ENCODE measurements around the gene THYN1.
A peak's percentile ranks its signal among the peaks of the same experiment; 100 is the strongest.

Gene THYN1

DNA sequence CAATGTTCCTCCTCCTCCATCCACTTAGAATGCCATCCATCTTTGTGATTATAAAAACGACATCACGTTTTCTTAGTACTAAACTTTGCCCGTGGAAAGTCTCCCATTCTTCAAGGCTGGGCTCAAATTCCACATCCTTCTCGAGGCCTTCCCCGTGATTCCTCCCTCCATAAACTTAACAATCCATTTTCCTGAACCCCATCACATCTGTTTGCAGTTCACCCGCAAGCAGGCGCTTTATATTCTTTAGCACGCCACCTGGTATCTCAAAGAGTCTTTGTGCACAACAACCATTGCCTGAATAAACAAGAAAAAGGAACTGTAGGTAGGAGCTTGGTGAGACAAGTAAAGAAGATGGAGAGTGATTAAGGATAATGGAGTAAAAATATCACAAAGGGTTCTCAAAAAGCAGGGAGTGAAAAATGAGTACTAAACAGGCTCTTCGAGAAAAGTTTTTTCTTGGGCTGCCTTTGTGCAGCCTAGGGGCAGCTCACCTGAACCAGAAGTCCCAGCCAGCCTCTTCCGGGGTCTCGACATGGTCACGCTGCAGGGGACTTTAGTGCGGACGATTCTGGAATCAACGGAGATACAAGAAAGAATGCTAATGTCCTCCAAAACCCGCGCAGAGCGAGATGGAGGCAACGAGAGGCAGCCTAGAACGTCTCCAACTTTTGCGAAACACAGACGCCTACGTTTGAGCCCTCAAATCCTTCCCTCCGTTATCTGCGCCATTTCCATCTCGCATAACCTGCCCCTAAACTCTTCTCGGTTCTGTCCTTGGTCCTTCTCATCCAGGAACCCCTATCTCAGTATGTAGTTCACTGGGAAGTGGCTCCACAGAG, 585 bp downstream of the THYN1 start:
- H3K36me3 Mint-ChIP-seq (ENCODE audit: insufficient read depth) = peaks cover 29% of the 10 kb centered on the region
- no peaks in the 10 kb centered on the region for H3K9me3 Mint-ChIP-seq
- no peaks in the 10 kb centered on the region for H3K27me3 Mint-ChIP-seq
- peak overlapping the region; percentile 97 for H3K4me3 Mint-ChIP-seq
- peak; percentile 12 for ATAC-seq (replicated peaks; ENCODE audit: extremely low read depth, poor library complexity, severe bottlenecking)
- no peak for DNase-seq (ENCODE audit: low spot score in 2 of 2)
- H3K4me1 Mint-ChIP-seq = peaks cover 37% of the 10 kb centered on the region
- peak overlapping the region; percentile 10 for H3K27ac Mint-ChIP-seq (ENCODE audit: low read depth)

DNA sequence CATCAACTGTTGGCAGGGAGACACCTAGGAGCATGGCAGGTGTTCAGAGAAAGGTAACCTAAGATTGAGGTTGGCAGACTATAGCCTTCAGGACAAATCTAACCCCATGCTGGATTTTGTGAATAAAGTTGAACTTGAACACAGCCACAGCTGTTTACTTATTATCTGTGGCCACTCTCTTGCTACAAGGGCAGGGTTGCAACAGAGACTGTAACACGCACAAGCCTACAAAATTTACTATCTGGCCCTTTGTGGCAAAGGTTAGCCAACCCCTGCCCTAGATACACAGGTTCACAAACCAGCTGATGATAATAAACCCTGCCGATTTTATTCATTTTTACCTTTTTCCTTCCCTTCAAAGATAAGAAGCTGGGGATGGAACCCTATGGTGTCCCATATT, 2.5 kb downstream of the THYN1 start:
- Mint-ChIP-seq H3K4me3 (no peak overlapping the region), H3K9me3 (no peaks in the 10 kb centered on the region), H3K27ac (ENCODE audit: low read depth) (no peak overlapping the region), H3K36me3 (ENCODE audit: insufficient read depth) (peaks cover 31% of the 10 kb centered on the region), H3K4me1 (peaks cover 37% of the 10 kb centered on the region), H3K27me3 (no peaks in the 10 kb centered on the region)
- ATAC-seq (replicated peaks; ENCODE audit: extremely low read depth, poor library complexity, severe bottlenecking) = no peak
- DNase-seq (ENCODE audit: low spot score in 2 of 2) = no peak

DNA sequence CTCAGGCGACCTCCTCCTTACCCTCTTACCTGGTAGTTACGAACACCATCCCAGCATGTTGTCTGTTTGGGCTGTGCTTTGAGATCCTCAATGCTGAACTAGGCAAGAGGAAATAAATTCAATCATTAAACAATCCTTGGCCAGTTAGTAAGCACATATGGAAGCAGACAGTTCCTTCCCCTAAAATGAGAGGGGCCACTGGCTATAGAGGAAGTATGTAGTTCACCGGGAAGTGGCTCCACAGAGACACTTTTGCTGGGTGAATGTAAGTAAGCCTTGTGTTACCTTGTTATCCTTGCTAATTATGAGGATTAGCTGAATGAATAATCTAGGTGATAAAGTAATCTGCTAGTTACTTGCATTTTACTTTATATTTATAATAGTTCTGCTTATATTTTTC, 2.9 kb downstream of the THYN1 start:
- no peak overlapping the region for H3K27ac Mint-ChIP-seq (ENCODE audit: low read depth)
- peaks cover 31% of the 10 kb centered on the region for H3K36me3 Mint-ChIP-seq (ENCODE audit: insufficient read depth)
- H3K9me3 Mint-ChIP-seq = no peaks in the 10 kb centered on the region
- H3K4me1 Mint-ChIP-seq = peaks cover 37% of the 10 kb centered on the region
- H3K4me3 Mint-ChIP-seq = no peak overlapping the region
- no peak for ATAC-seq (replicated peaks; ENCODE audit: extremely low read depth, poor library complexity, severe bottlenecking)
- no peaks in the 10 kb centered on the region for H3K27me3 Mint-ChIP-seq
- no peak for DNase-seq (ENCODE audit: low spot score in 2 of 2)

DNA sequence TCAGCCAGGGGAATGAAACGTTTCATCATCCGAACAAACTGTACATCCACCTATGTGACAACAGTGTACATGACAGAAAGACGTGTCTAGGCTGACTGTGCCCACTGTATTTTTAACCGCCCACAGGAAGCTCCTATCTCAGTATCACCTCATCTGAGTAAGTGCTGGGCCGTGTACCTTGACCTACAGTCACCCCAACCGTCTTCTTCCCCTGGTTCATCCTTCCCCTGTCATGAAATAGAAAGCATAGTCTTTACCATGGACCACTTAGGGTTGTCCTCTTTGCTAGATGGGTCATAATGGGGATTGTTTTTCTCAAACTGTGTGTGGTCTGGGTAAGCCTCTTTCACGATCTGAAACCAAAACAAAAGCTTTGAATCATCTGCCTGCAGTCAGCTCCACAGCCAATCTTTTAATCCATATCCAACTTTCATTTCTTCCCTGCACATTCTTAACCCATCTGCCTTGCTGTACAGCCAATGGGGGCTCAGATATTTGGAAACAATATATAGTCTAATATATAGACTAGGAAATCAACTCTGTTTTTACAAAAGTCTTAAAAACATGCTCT, 4.2 kb downstream of the THYN1 start:
- H3K27ac Mint-ChIP-seq (ENCODE audit: low read depth) = no peak overlapping the region
- no peaks in the 10 kb centered on the region for H3K27me3 Mint-ChIP-seq
- H3K4me1 Mint-ChIP-seq = peaks cover 28% of the 10 kb centered on the region
- DNase-seq (ENCODE audit: low spot score in 2 of 2) = no peak
- ATAC-seq (replicated peaks; ENCODE audit: extremely low read depth, poor library complexity, severe bottlenecking) = no peak
- H3K4me3 Mint-ChIP-seq = no peak overlapping the region
- H3K36me3 Mint-ChIP-seq (ENCODE audit: insufficient read depth) = peaks cover 31% of the 10 kb centered on the region
- no peaks in the 10 kb centered on the region for H3K9me3 Mint-ChIP-seq

DNA sequence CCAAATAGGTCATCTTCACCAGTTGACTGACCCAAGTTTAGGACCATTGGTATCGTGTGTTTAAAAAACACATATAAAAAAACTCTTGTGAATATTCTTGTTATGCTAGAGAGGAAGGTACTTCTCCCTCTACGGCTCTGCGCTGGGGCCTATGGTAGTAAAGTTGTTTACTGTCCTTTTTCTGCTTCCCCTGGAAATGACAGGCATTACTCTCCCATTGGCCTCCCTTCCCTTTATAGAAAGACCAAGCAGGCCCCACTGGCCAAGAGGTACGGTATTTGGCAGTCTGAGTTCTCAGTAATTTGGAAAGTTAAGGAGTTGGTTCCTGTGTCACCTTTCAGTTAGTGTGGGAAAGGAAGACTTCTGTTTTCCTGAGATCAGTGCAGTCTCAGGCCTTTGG, 6.5 kb downstream of the THYN1 start:
- DNase-seq (ENCODE audit: low spot score in 2 of 2) (no peak), ATAC-seq (replicated peaks; ENCODE audit: extremely low read depth, poor library complexity, severe bottlenecking) (no peak)
- Mint-ChIP-seq H3K4me1 (peaks cover 6% of the 10 kb centered on the region), H3K27me3 (no peaks in the 10 kb centered on the region), H3K36me3 (ENCODE audit: insufficient read depth) (peaks cover 31% of the 10 kb centered on the region), H3K27ac (ENCODE audit: low read depth) (no peak overlapping the region), H3K4me3 (no peak overlapping the region), H3K9me3 (no peaks in the 10 kb centered on the region)

DNA sequence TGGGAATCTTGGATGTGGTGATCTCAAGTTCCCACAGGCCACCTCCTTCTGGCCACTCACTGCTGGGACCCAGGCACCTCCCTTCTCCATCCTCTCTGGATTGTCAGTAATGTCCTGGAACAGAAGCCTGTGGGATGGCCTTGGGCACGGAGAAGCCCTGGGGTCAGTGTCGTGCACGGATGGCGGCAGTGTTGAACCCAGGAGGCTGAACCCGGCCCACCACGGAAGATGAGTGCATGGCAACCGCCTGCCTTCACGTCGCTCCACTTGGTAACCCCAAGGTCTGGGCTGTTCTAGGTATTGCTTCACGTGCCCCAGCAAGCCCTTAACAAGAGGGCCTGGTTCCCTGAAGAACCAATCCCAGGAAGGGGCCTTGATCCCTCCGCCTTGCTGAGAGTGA, 7.1 kb downstream of the THYN1 start:
- Mint-ChIP-seq H3K4me3 (no peak overlapping the region), H3K4me1 (peaks cover 5% of the 10 kb centered on the region), H3K27ac (ENCODE audit: low read depth) (no peak overlapping the region), H3K36me3 (ENCODE audit: insufficient read depth) (peaks cover 31% of the 10 kb centered on the region), H3K9me3 (no peaks in the 10 kb centered on the region), H3K27me3 (no peaks in the 10 kb centered on the region)
- ATAC-seq (replicated peaks; ENCODE audit: extremely low read depth, poor library complexity, severe bottlenecking) (no peak), DNase-seq (ENCODE audit: low spot score in 2 of 2) (no peak)

DNA sequence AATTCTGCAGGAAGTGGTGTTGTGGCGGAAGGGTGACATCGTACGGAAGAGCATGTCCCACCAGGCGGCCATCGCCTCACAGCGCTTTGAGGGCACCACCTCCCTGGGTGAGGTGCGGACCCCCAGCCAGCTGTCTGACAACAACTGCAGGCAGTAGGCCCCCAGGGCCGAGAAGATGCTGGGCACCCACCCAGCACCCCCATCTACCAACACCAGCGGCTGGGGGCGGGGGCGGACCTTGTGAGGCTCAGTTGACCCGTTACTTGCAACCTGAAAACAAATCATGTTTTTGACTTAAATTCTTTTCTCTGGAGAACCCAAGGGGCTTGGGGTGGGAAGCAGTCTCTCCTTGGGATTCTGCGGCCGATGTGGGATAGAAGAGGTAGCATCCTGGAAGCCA, 7.7 kb downstream of the THYN1 start:
- H3K4me1 Mint-ChIP-seq = peaks cover 5% of the 10 kb centered on the region
- H3K36me3 Mint-ChIP-seq (ENCODE audit: insufficient read depth) = peaks cover 34% of the 10 kb centered on the region
- H3K4me3 Mint-ChIP-seq = no peak overlapping the region
- no peak for DNase-seq (ENCODE audit: low spot score in 2 of 2)
- no peaks in the 10 kb centered on the region for H3K9me3 Mint-ChIP-seq
- no peaks in the 10 kb centered on the region for H3K27me3 Mint-ChIP-seq
- no peak for ATAC-seq (replicated peaks; ENCODE audit: extremely low read depth, poor library complexity, severe bottlenecking)
- no peak overlapping the region for H3K27ac Mint-ChIP-seq (ENCODE audit: low read depth)

DNA sequence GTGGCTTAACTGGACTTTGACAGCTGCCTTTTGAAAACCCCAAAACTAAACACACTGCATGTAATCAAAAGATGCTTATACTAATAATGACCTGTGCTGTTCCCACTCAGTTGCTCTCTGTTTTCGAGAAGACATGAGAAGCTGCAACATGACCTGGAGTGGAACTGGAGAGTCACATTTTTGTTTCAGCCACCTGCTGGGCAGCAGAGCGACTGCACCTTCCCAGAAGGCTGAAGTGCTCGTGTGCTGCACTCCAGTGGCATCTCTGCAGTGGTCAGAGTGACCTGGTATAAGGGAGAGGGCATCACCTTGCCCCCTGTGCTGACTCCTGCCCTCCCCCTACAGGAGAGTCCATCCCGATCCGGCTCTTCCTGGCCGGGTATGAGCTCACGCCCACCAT, 8.6 kb downstream of the THYN1 start:
- Mint-ChIP-seq H3K27ac (ENCODE audit: low read depth) (no peak overlapping the region), H3K4me3 (no peak overlapping the region), H3K36me3 (ENCODE audit: insufficient read depth) (peaks cover 34% of the 10 kb centered on the region), H3K27me3 (no peaks in the 10 kb centered on the region), H3K9me3 (no peaks in the 10 kb centered on the region), H3K4me1 (peaks cover 5% of the 10 kb centered on the region)
- ATAC-seq (replicated peaks; ENCODE audit: extremely low read depth, poor library complexity, severe bottlenecking) (peak; percentile 19), DNase-seq (ENCODE audit: low spot score in 2 of 2) (no peak)

DNA sequence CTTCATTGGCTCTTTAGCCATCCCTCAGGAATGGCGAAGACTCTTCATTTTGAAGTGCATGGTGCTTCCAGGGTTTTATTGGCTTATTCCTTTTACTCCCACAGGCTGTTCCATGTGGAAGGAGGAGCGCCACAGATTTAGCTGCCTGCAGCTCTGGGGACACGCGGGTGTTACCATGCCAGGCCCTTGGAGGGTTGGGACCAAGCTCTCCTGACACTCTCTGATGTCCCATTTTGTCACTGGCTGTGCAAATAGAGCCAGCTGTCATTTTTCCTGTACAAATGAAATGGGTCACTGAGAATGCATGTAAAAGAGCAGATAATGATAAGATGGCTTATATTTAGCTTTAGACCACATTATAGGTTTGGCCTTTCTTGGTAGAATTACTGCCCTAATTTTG, 9.2 kb downstream of the THYN1 start:
- Mint-ChIP-seq H3K36me3 (ENCODE audit: insufficient read depth) (peaks cover 28% of the 10 kb centered on the region), H3K4me3 (no peak overlapping the region), H3K4me1 (peaks cover under 1% of the 10 kb centered on the region), H3K27ac (ENCODE audit: low read depth) (no peak overlapping the region), H3K9me3 (no peaks in the 10 kb centered on the region), H3K27me3 (no peaks in the 10 kb centered on the region)
- ATAC-seq (replicated peaks; ENCODE audit: extremely low read depth, poor library complexity, severe bottlenecking) (no peak), DNase-seq (ENCODE audit: low spot score in 2 of 2) (no peak)

DNA sequence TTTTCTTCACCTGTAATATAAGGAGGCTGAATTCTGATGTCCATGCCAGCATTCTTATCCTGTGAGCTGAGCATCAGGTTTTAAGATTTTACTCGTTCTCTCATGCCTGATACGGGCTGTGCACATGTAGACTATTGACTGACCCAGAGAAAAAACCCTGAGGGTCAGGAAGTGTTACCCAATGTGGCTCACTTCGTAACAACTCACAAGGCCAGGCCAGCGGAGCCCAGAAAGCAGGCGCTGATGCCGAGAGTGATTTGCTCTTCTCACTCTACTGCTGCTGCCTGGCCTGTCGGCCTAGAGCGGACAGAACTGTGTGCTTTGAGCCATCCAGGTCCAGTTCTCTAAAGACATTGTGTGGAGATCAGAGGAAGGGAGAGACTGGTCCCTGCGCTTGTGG, 10.8 kb downstream of the THYN1 start:
- no peak for ATAC-seq (replicated peaks; ENCODE audit: extremely low read depth, poor library complexity, severe bottlenecking)
- H3K4me3 Mint-ChIP-seq = no peak overlapping the region
- no peaks in the 10 kb centered on the region for H3K4me1 Mint-ChIP-seq
- peak overlapping the region; percentile 26 for H3K27ac Mint-ChIP-seq (ENCODE audit: low read depth)
- no peaks in the 10 kb centered on the region for H3K9me3 Mint-ChIP-seq
- H3K36me3 Mint-ChIP-seq (ENCODE audit: insufficient read depth) = peaks cover 24% of the 10 kb centered on the region
- H3K27me3 Mint-ChIP-seq = no peaks in the 10 kb centered on the region
- DNase-seq (ENCODE audit: low spot score in 2 of 2) = no peak

DNA sequence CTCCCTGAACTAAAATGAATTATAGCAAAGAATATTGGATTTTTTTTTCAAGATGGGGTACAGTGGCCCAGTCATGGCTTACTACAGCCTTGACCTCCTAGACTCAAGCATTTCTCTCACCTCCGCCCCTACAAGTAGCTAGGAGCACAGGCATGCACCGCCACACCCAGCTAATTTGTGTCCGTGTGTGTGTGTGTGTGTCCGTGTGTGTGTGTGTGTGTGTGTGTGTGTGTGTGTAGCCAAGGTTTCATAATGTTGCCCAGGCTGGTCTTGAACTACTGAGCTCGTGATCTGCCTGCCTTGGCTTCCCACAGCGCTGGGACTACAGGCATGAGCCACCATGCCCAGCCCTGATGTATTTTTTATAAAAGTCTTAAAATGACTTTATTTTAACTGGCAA, 12.6 kb downstream of the THYN1 start:
- ATAC-seq (replicated peaks; ENCODE audit: extremely low read depth, poor library complexity, severe bottlenecking) (no peak), DNase-seq (ENCODE audit: low spot score in 2 of 2) (no peak)
- no peaks in the 10 kb centered on the region for H3K4me1 Mint-ChIP-seq
- no peak overlapping the region for H3K27ac Mint-ChIP-seq (ENCODE audit: low read depth)
- H3K9me3 Mint-ChIP-seq = no peaks in the 10 kb centered on the region
- no peaks in the 10 kb centered on the region for H3K27me3 Mint-ChIP-seq
- no peak overlapping the region for H3K4me3 Mint-ChIP-seq
- peaks cover 20% of the 10 kb centered on the region for H3K36me3 Mint-ChIP-seq (ENCODE audit: insufficient read depth)

DNA sequence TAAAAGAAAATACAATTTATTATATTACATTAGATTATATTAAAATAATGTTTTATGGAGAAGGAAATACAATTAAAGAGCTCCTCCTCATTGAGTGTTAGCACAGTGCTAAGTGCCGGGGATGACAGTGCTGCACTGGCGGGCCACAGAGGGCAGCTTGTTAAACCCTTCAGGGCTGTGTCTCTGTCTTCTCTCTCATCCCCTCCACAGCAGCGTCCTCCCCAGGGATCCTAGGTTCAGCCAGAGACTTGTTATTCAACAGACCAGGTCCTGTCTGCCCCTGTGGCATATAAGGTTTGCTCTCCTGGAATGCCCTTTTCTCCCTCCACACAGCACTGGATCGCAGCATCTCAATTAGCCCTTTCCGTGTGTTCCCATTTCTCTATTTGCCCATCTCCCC, 14.2 kb downstream of the THYN1 start:
- Mint-ChIP-seq H3K36me3 (ENCODE audit: insufficient read depth) (peaks cover 27% of the 10 kb centered on the region), H3K27me3 (no peaks in the 10 kb centered on the region), H3K9me3 (no peaks in the 10 kb centered on the region), H3K27ac (ENCODE audit: low read depth) (no peak overlapping the region), H3K4me1 (no peaks in the 10 kb centered on the region), H3K4me3 (no peak overlapping the region)
- ATAC-seq (replicated peaks; ENCODE audit: extremely low read depth, poor library complexity, severe bottlenecking) (no peak), DNase-seq (ENCODE audit: low spot score in 2 of 2) (no peak)

DNA sequence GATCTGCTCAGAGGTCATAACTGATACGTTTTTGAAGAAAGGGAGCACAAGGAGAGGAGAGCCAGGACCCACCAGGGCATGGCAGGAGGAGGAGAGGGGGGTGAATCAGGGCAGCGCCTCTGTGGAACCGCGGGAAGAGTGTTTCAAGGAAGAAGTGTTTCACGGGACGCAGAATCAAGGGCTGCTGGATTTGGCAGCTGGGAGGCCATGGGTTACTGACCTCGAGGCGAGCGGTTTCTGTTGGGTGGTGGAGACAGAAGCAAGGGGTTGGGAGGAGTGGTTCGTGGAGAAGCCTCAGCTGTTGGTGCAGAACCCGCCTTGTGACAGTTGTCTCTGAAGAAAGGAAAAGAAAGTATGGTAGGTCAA, 15.6 kb downstream of the THYN1 start:
- Mint-ChIP-seq H3K9me3 (no peaks in the 10 kb centered on the region), H3K4me1 (peaks cover 6% of the 10 kb centered on the region), H3K36me3 (ENCODE audit: insufficient read depth) (peaks cover 26% of the 10 kb centered on the region), H3K4me3 (no peak overlapping the region), H3K27me3 (no peaks in the 10 kb centered on the region), H3K27ac (ENCODE audit: low read depth) (peak overlapping the region; percentile 42)
- DNase-seq (ENCODE audit: low spot score in 2 of 2) (no peak), ATAC-seq (replicated peaks; ENCODE audit: extremely low read depth, poor library complexity, severe bottlenecking) (no peak)
